PC-9 (cell line): Measurements from ENCODE around the gene TM9SF1.

Experiments
- CTCF ChIP-seq: fragments of 200-600 bp; sonication (generic); conservative IDR thresholded peaks from 2 replicates; pipeline ENCODE4 v1.6.1; 2017; ENCODE audit warnings: mixed run types, antibody characterized with exemption, mild to moderate bottlenecking, moderate library complexity
- EZH2 ChIP-seq: fragments of 200-600 bp; sonication (generic); IDR thresholded peaks from 2 replicates; pipeline ENCODE4 v1.8.0; 2017; ENCODE audit warnings: antibody characterized with exemption, low read depth

- TF ChIP-seq CTCF, result no peak
- TF ChIP-seq EZH2, result no peak
Measured at GRCh38 chr14:24146453-24146977, 48.7 kb downstream of the TM9SF1 start, which contains the start of gene PSME2.
